Fibroblast of the aortic adventitia (primary cell): Measurements from ENCODE around the gene HDX. TPM values are rescaled to one million over a fixed set of nuclear protein-coding genes. Genes with fewer than 3 reads are reported as not detected.

Experiments used
- DNase-seq: peaks from one replicate; pipeline ENCODE4 v3.0.0-alpha.2; 2010; ENCODE audit warnings: low read depth
- H3K4me3 ChIP-seq: 2 replicates; pipeline ENCODE4 v1.5.1; 2011; ENCODE audit warnings: low read depth, mild to moderate bottlenecking, control low read depth, low read length, moderate library complexity
- CTCF ChIP-seq: IDR thresholded peaks from 2 replicates; pipeline ENCODE4 v1.5.1; 2011; ENCODE audit warnings: mild to moderate bottlenecking, low read length, control low read depth, inconsistent platforms; ENCODE audit not compliant: insufficient read depth
- total RNA-seq: library from RNA; depleted of rRNA; stranded (reverse); fragments of >200 nt; gene quantifications from 2 replicates; pipeline ENCODE4 v1.2.3, GENCODE V29; 2012; ENCODE audit warnings: low replicate concordance

HDX gene
- total RNA-seq, 1 donor, result 5.6 TPM

GRCh38 chrX:84339507-84340364, 162.5 kb downstream of the HDX start:
- H3K4me3 ChIP-seq, result no peak overlapping the region
- DNase-seq, result peak; percentile 40
- TF ChIP-seq CTCF, result peak; percentile 63

GRCh38 chrX:84336646-84337045, 165.6 kb downstream of the HDX start:
- DNase-seq, result no peak
- no peak for TF ChIP-seq CTCF
- no peak overlapping the region for H3K4me3 ChIP-seq

- DNase-seq, result no peak
- no peak for TF ChIP-seq CTCF
- H3K4me3 ChIP-seq, result no peak overlapping the region
These were observed 167.1 kb downstream of the HDX start for GRCh38 chrX:84335121-84335520.

GRCh38 chrX:84322083-84322827, 180.0 kb downstream of the HDX start:
- no peak for TF ChIP-seq CTCF
- no peak overlapping the region for H3K4me3 ChIP-seq
- no peak for DNase-seq

- no peak for TF ChIP-seq CTCF
- peak; percentile 13 for DNase-seq
- no peak overlapping the region for H3K4me3 ChIP-seq
These were observed 181.6 kb downstream of the HDX start for GRCh38 chrX:84320614-84321013.

GRCh38 chrX:84320023-84320422, 182.2 kb downstream of the HDX start:
- no peak for TF ChIP-seq CTCF
- no peak for DNase-seq
- no peak overlapping the region for H3K4me3 ChIP-seq
